ENCODE data around the gene SPECC1L.
"Not testable (repeated sequence)": the region's sequence is repeated elsewhere in the genome, so short reads cannot be mapped to it uniquely, and the experiment has no call there.

Gene SPECC1L

GRCh38 chr22:24287801-24288200 lies 17.2 kb downstream of the SPECC1L start:
- not testable (repeated sequence) for DNase-seq (ENCODE audit: low spot score)

- DNase-seq (ENCODE audit: low spot score): no peak
Measured at GRCh38 chr22:24289114-24289513, 18.5 kb downstream of the SPECC1L start.

GRCh38 chr22:24289741-24290163 lies 19.1 kb downstream of the SPECC1L start:
- DNase-seq (ENCODE audit: low spot score): no peak

- DNase-seq (ENCODE audit: low spot score): no peak
Measured at GRCh38 chr22:24290459-24290858, 19.8 kb downstream of the SPECC1L start.

- no peak for DNase-seq (ENCODE audit: low spot score)
Measured at GRCh38 chr22:24291515-24292201, 21.0 kb downstream of the SPECC1L start.

GRCh38 chr22:24292202-24292830 lies 21.7 kb downstream of the SPECC1L start:
- not testable (repeated sequence) for DNase-seq (ENCODE audit: low spot score)

GRCh38 chr22:24294913-24295312 lies 24.3 kb downstream of the SPECC1L start:
- DNase-seq (ENCODE audit: low spot score): not testable (repeated sequence)

GRCh38 chr22:24298497-24299155 lies 28.0 kb downstream of the SPECC1L start:
- DNase-seq (ENCODE audit: low spot score): not testable (repeated sequence)

- DNase-seq (ENCODE audit: low spot score): not testable (repeated sequence)
Measured at GRCh38 chr22:24300522-24300921, 29.9 kb downstream of the SPECC1L start.

GRCh38 chr22:24302591-24302990 lies 32.0 kb downstream of the SPECC1L start:
- no peak for DNase-seq (ENCODE audit: low spot score)

GRCh38 chr22:24303007-24303406 lies 32.4 kb downstream of the SPECC1L start:
- no peak for DNase-seq (ENCODE audit: low spot score)

GRCh38 chr22:24304062-24304675 lies 33.5 kb downstream of the SPECC1L start:
- no peak for DNase-seq (ENCODE audit: low spot score)

- DNase-seq (ENCODE audit: low spot score): no peak
Measured at GRCh38 chr22:24305260-24305692, 34.6 kb downstream of the SPECC1L start.

GRCh38 chr22:24310969-24311368 lies 40.3 kb downstream of the SPECC1L start:
- DNase-seq (ENCODE audit: low spot score): no peak

GRCh38 chr22:24315367-24315966 lies 44.8 kb downstream of the SPECC1L start:
- DNase-seq (ENCODE audit: low spot score): no peak

- not testable (repeated sequence) for DNase-seq (ENCODE audit: low spot score)
Measured at GRCh38 chr22:24316264-24316663, 45.6 kb downstream of the SPECC1L start.

- not testable (repeated sequence) for DNase-seq (ENCODE audit: low spot score)
Measured at GRCh38 chr22:24317511-24317910, 46.9 kb downstream of the SPECC1L start.

GRCh38 chr22:24319451-24319850 lies 48.8 kb downstream of the SPECC1L start:
- DNase-seq (ENCODE audit: low spot score): no peak

GRCh38 chr22:24321999-24322398 lies 51.4 kb downstream of the SPECC1L start:
- no peak for DNase-seq (ENCODE audit: low spot score)

- no peak for DNase-seq (ENCODE audit: low spot score)
Measured at GRCh38 chr22:24322522-24322921, 51.9 kb downstream of the SPECC1L start.

- DNase-seq (ENCODE audit: low spot score): no peak
Measured at GRCh38 chr22:24323233-24323632, 52.6 kb downstream of the SPECC1L start.

GRCh38 chr22:24323695-24324094 lies 53.1 kb downstream of the SPECC1L start:
- DNase-seq (ENCODE audit: low spot score): no peak

Measured in iPS-NIHi11 (cell line).